Adrenal gland (tissue), 5 donors: Measurements from ENCODE around the gene SRPK2.

ENCODE experiments used
- POLR2A ChIP-seq, 2 donors: fragments of 450-650 bp; IDR thresholded peaks; one replicate each; pipeline ENCODE4 v1.6.1; 2017; ENCODE audit warnings: antibody characterized with exemption in 2 of 2, mild to moderate bottlenecking in 2 of 2, moderate library complexity in 1 of 2
- TF ChIP-seq, protein P1 (sequence below), 6 experiments: fragments of 450-650 bp in 4 of 6; fragments of 200-600 bp in 2 of 6; sonication (generic) in 1 of 6; IDR thresholded peaks; 1 replicate in 5 of 6; 2 replicates in 1 of 6; pipeline versions ENCODE4 v1.5.1 to v1.8.0; 2016 to 2021; ENCODE audit warnings: antibody characterized with exemption in 6 of 6, mild to moderate bottlenecking in 2 of 6, moderate library complexity in 1 of 6
- donor health status: DM: no; HTN: no; CAD: no.

DNA sequence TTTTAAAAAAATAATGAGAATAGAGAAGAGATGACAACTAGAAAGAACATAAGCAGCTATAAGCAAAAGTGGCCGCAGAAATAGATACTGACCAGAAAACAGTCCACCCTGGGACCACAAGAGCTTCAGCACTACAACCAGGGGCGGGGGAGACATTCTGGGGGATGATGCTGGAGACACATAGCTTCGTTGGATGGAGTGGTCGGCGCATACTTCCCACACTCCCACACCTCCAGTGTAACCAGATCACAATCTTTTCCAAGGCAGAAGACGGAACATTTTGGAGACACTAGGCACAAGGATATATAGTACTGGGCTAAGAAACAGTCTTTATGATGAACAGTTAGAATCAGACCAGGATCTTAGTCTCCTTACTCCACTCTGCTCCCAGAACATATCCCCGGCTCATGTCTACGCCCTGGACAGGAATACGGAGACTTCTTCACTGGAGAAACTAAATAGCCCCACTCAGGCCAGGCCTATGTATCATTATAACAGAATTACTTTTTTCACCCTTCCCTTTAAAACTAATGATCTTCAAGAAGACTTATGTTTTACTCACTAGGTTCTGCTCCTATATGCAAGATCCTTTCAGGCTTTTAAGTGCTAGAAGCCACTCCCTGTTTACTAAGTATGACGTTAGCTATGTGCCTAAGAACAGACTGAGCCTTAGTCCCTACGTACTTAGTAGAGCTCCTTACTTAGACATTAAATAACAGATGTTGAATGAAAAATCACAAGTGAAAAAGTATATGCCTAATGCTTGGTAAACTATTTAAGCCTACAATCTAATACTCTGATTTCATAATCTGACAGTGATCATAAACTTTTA lies 169.6 kb downstream of the SRPK2 start:
- no peak for TF ChIP-seq POLR2A (IDR thresholded peaks at IDR 0.05)
- TF ChIP-seq, protein P1, sequence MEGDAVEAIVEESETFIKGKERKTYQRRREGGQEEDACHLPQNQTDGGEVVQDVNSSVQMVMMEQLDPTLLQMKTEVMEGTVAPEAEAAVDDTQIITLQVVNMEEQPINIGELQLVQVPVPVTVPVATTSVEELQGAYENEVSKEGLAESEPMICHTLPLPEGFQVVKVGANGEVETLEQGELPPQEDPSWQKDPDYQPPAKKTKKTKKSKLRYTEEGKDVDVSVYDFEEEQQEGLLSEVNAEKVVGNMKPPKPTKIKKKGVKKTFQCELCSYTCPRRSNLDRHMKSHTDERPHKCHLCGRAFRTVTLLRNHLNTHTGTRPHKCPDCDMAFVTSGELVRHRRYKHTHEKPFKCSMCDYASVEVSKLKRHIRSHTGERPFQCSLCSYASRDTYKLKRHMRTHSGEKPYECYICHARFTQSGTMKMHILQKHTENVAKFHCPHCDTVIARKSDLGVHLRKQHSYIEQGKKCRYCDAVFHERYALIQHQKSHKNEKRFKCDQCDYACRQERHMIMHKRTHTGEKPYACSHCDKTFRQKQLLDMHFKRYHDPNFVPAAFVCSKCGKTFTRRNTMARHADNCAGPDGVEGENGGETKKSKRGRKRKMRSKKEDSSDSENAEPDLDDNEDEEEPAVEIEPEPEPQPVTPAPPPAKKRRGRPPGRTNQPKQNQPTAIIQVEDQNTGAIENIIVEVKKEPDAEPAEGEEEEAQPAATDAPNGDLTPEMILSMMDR (IDR thresholded peaks at IDR 0.05), result no peak
